CD4-positive, alpha-beta T cell treated with Interleukin-4 for 4 hours (primary cell): ENCODE data around the gene IQUB.
"Not testable (repeated sequence)": the region's sequence is repeated elsewhere in the genome, so short reads cannot be mapped to it uniquely, and the experiment has no call there.

Source experiments
- DNase-seq: peaks from one replicate; pipeline ENCODE4 v3.0.0-alpha.2; 2020

The IQUB gene

DNA sequence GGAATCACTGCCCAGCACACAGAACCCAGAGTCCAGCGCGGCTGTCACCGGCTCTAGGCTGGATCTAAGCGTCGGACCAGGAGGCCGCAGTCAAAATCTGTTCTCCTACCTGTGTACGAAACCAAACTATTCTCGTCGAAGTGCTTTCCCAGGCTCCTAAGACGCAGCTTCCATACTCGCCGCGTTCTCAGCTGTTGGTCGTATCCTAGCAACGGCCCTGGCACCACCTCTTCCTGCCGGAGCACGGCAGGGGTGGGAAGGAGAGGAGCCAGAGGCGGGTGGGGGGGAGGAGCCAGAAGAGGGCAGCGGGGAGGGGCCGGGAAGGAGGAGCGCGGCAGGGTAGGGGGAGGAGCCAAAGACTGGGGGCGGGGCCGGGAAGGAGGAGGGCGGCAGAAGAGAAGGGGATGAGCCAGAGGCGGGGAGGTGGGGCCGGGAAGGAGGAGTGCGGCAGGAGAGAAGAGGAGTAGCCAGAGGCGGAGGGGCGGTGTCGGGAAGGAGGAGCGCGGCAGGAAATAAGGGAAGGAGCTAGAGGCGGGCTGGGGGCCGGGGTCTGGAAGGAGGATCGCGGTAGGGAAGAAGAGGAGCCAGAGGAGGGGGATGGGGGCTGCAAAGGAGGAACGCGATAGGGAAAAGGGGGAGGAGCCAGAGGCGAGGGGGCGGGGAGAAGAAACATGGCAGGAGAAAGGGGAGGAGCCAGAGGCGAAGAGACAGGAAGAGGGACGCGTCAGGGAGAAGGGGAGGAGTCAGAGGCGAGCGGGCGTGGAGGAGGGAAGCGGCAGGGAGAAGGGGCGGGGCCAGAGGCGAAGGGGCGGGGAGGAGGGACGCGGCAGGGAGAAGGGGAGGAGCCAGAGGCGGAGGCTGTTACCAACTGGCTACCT is at the start of gene IQUB:
Gene IQUB, minus strand, starts transcription at position 213 of the 878 bp plus-strand sequence. CDS start 22,255 bp downstream, outside the sequence.
- DNase-seq = peak; percentile 93

DNA sequence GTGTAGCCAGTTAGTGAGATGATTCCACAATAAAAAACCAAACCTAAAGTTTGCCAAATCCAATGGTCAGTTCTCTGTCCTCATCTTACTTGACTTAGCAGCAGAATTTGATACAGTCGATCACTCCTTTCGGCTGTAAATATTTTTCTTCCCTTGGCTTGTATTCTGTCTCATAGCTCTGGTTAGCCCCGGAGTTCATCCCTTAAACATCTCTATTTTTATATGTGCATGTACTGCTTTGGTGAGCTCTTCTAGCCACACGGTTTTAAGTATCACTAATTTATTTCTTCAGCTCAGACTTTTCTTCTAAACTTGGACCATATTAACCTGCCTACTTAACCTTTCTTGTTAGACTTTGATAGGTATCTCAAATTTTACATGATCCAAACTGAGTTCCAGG is 49.4 kb upstream of the IQUB start:
- DNase-seq = no peak

DNA sequence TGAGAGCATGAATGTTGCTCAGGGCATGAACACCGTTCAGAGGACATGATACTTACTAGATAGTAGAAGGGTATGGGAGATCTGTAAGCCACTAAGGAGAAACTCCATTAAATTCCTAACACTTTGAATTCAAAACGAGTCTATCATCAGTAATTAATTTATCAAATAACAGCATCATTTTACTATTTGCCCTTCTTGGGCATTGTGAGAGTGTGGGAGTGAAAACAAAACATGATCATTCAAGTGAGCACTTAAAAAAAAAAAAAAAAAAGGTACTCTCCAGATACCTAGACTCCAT is 46.7 kb upstream of the IQUB start:
- DNase-seq = no peak

DNA sequence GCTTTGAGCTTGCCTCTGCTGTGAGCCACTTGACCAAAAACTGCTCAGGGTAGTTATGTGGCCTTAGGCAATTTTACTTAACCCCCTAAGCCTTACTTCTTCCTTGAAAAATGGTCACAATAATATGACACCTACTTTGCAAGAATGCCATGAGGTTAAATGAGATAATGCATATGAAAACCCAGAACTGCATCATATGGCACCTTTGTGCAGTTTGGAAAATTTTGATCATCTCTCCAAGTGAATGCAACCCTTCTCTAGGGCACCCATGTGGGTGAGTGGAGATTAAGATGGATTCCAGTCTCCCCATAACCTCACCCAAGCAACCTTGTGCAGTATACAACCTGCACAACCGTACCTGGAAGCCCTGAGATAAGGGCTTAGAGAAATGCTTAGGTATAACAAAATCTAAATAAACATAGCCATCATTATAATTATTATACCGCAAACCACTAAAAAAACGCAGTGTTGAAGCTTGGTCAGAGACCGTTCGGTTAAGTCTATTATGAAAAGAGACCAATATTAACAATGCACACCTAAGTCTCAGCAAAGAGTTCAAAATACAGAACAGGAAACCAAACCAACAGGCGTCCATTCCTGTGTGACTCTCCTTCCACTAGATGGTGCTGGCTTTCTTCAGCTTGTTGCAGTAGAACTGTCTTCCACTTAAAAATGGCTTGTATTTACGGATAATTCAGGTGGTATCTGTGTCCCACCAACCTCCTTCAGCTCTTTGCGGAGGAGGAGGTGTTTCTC is 46.2 kb upstream of the IQUB start:
- DNase-seq = no peak

DNA sequence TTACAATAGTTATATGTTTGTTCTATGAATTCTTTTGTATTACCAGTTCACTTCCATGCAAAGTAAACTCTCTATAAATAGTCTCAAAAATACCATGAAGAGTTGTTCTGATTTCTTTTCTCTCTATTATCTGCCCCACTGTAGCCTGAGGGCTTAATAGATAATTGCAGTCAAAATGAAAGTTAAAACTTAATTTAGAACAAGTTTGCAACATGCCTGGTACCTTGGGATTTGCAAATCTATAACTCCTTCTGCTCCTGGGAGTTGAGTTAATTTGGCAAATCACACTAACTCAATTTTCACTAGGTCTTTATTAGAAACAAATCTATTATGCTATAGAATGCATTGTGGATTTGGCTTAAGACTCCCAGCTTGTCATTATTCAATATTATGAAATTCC is 45.0 kb upstream of the IQUB start:
- DNase-seq = no peak

DNA sequence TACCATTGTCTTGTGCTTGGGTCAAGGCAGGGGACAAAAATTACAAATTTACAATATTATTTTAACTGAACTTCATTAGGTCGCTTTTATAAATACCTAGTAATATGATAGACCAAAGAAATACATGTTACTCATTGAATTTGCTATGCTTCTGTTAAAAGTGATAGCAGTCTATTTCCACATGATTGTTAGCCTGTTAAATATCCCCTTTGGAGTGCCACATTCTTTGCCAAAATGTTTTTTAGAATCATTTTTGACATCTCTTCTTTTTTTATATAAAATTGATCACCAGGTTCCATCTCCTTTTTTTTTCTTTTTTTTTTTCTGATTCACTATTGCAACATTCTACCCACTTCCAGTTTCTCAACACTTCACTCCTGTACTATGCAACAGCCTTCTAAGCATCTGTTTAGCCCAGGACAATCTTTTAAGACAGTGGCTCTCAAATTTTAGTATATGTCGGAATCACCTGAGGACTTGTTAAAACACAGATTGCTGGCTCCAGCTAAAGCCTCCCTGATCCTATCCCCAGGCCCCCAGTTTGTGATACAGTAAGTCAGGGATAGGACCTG is 39.6 kb upstream of the IQUB start:
- no peak for DNase-seq

DNA sequence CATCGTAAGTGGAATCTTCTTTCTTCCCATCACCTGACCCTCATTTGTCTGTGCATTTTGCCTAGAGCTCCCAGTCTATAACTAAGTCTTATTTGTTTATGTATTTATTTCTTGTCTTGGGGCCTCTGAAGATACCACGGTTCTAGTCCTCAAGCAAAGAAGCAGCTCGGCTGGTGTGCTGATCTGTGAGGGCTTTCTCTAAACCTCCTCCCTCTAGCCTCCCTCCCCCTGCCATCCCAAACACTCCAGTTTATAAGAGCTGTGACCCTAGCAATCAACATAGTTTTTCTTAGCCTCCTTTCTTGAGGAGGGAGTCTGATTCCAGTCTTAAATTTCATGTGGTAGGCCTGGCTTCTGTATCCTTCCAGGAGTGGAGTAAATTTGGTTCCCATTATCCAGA is 38.9 kb upstream of the IQUB start:
- DNase-seq = no peak

DNA sequence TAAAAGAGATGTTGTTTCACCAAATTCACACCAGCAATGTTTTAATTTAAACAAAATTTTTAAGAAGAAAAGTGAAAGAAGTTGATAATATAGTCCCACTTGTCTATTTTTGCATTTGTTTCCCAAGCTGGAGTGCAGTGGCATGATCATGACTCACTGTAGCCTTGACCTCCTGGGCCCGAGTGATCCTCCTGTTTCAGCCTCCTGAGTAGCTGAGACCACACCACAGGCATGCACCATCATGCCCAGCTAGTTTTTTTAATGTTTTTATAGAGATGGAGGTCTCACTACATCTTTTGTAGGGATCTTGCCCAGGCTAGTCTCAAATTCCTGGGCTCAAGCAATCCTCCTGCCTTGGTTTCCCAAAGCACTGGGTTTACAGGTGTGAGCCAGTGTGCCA is 37.3 kb upstream of the IQUB start:
- DNase-seq = no peak

DNA sequence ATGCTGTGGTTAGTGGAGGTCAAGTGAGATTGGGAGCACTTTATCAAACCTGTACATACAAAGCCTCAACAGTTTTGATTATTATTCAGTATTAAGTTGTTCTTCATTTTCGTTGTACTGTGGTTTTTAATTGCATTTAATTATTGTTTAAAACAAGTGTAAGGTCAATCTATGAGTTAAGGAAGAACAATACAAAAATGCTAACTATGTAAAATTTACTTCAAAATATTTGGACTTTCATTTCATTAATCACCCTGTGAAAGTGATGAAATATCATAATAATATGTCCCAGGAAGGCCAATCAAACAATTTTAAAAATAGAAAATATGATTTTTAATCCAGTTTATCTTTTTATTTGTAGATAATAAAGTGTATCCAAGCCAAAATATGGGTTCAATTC is 36.8 kb upstream of the IQUB start:
- no peak for DNase-seq

DNA sequence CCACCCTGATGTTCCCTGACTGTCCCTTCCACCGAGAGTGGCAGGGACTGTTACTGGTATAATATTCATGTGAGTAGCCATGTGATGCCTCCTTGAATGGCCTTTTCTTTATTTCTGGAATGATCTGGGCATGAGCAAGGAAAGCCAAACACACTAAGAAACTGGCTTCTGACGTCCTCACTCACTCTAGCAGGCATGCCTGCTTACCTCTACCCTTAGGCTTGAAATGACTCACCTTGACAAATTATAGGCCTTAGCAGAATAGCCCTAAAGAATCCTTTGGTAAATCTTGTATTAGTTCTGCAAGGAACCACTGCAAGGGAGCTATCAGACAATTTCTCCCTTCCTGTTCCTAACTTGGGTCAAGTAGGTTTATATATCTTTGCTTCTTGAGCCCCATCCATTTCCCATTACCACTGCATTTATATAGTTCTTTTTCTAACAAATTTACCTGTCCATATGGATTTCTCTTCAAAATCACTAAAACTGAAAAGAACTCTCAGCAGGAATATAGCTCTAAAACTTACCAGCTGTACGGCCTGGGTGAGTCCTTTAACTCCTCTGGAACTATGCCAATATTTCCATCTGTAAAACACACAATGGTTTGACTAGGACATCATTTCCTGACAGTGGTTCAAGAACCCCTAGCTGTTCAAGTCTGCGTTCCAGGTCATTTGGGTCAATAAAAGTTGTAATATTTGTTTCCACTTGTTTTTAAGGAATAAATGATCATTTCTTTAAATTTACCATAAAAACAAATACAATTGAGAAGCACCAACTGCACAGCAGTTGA is 36.2 kb upstream of the IQUB start:
- DNase-seq = no peak

DNA sequence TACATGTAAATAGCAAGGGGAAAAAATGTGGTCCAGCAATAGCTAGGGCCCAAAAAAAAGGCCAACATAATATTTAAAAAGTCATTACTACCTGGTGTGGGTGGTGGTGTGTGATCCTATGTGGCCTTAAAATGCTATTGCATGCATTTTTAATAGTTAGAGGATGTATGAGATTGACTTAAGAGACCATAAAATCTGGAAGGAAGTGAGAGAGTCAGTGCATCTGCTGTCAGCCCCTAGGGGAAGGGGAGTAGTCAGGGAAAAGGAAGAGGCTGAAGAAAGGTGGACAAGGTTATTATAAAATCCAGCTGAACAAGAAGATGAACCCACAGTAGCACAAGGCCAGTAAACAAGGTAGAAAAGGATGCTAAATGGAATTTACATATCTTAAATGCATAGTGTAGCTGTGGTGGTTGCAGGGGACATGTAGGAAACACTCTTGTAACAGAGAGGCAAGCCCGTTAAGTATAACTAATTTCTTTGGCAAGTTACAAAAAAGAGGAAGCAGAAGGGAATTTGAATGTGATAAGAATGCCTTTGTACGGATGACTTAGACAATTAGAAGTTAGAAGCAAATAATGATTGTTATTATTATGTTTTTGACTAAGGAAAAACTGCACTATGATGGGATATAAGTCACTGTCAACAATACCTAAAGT is 35.1 kb upstream of the IQUB start:
- no peak for DNase-seq

DNA sequence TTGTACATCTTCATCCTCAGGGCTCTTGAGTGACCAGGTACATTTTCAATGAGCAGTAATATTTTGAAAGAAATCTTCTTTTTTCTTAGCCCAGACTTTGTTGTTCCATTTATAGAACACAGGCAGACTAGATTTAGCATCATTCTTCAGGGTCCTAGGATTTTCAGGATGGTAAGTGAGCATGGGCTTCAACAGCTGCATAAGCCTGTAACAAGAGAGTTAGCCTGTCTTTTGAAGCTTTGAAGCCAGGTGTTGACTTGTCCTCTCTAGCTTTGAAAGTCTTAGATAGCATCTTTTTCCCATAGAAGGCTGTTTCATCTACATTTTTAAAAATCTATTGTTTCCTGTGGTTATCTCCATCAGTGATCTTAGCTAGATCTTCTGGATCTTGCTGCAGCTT is 27.7 kb upstream of the IQUB start:
- DNase-seq = no peak

DNA sequence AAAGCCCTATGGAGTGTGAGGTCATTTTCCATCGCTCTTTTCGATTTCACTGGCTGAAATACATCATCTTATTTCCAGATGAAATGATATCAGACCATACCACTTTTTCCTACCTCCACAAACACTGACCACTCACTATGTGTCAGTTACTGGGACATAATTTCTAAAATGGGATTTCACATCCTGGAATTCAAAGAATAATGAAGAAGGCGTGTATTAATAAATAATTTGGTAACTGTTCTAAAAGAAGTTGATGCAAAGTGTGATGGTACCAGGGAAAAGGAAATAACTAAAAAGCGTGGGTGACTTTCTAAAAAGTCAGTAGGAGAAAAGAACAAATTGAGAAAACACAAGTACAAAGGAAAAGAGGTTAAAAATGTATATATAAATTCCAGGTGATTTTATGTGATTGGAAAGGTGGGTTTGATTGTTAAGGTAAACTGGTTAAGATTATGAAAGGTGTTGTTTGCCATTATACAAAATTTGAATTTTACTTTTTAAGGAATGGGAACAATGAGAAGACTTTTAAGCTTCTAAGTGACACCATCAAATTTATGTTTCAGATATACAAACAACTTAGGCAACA is 24.0 kb upstream of the IQUB start:
- DNase-seq = no peak

DNA sequence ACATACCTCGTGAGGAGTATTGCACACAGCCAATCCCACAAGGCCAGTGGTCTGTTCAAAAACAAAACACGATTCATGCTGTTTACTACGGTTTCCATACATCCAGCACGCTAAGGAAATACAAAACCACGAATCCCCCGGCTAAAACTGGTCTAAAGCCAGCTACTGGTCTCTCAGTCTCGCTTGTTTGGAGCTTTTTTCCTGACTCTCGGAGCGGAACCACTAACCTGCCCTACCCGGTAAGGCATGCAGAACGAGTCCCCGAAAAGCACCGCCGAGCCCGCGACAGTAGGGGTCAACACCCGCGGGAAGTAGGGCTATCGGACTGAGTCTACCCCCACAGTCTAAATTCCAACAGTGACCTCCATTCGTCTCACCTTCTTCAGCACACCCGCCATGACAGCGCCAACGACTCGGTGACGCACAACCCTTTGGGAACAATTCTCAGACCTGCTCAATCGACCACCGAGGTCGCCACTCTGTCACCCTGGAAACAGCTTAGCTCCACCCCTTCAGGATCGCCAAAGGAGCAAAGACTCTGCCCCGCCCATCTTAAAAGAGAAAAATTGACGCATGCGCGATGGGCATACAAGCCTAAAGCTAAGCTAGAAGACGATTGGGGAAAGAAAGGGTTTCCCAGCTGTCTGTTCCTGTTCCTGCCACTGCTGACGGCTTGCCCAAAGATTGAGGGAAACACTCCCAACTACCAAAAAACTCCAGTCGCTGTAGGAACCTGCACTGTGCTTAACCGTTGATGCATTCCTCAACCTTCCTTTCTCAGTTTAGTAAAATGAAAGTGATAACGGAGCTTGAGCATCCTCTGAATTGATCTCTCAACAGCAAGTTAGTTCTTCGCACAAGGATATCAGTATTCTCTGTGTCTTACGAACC is 23.2 kb upstream of the IQUB start, which contains the start of gene NDUFA5:
Gene NDUFA5, minus strand, starts transcription at position 421 of the 891 bp plus-strand sequence. Its CDS starts 23 bp downstream, at position 398.
- peak; percentile 99 for DNase-seq

DNA sequence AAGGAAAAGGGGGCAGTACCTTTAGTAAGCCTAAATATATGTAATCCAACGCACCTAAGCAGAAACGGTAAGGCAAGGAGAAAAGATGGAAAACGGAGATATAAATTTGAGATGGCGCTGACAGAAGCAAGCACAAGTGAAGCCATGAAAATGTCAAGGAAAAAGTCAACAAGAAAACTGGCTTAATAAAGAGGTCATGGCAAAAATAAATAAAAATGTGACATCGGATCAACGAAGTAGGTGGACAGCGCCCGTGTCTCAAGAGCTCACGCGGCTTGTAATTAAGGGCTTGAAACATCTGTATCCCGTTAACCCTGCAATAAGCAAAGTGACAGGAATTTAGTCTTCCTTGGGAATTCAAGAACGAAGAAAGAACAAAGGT is 22.6 kb upstream of the IQUB start:
- no peak for DNase-seq

DNA sequence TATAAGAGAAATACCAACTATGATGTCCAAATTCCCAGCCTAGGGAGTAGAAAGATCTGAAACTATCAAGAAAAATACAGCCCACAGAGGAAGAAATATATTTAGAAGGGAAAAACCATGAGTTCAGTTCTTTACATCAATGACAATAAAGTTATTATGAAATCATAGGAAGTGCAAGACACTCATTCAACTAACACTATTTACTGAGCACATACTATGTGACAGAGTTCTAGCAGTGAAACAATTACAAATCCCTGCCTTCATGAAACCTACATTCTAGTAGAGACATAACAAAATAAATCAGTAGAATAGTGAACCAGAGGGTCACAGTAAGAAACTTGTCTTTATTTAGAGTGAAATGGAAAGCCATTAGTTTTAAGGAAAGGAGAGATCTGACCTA is 21.1 kb upstream of the IQUB start:
- DNase-seq = no peak

DNA sequence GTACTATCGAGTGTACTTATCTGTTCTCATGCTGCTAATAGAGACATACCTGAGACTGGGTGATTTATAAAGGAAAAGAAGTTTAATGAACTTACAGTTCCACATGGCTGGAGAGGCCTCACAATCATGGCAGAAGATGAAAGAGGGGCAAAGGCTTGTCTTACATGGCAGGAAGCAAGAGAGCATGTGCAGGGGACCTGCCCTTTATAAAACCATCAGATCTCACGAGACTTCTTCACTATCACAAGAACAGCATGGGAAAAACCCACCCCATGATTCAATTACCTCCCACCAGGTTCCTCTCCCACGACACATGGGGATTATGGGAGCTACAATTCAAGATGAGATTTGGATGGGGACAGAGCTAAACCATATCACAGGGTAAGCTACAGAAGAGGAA is 18.8 kb upstream of the IQUB start:
- no peak for DNase-seq

DNA sequence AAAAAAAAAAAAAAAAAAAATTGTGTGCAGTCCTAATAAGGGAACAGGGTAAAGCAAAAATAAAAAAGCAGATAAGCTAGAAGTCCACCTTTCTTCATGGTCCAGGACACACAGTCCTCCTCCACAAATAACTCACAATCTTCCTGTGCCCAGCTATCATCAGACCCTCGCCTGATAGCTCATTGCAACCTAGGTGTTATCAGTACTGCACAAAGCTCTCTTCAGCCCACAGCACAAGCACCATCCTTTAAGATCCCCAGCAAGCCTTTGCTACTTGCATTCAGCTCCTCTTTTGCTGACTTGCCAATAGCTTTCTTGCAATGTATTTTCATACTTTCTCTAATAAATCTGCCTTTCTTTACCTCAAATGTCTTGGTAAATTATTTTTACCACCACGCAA is 18.2 kb upstream of the IQUB start:
- no peak for DNase-seq

DNA sequence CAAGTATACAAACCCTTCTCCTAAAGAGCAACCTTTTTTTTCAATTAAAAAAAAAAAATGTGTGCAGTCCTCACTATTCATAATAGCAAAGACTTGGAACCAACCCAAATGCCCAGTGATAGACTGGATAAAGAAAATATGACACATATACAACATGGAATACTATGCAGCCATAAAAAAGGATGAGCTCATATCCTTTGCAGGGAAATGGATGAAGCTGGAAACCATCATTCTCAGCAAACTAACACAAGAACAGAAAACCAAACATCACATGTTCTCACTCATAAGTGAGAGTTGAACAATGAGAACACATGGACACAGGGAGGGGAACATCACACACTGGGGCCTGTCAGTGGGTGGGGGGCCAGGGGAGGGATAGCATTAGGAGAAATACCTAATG is 17.7 kb upstream of the IQUB start:
- not testable (repeated sequence) for DNase-seq

DNA sequence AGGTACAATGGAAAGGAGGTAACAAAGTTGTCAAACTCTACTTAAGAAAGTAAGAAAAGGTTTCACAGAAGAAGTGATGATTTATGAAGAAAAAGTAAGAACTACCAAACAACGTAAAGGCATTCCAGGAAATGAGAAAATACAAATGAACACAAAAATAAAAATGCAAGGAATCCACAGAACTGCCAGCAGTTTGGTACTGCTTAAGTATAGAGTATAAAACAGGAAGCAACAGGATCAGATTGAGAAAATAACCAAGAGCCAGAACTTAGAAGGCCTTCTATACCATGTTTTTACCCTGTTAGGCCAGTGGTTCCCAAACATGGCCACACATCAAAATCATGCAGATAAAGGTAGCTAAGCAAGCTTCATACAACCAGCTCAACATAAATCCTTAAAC is 14.0 kb upstream of the IQUB start:
- DNase-seq = no peak

DNA sequence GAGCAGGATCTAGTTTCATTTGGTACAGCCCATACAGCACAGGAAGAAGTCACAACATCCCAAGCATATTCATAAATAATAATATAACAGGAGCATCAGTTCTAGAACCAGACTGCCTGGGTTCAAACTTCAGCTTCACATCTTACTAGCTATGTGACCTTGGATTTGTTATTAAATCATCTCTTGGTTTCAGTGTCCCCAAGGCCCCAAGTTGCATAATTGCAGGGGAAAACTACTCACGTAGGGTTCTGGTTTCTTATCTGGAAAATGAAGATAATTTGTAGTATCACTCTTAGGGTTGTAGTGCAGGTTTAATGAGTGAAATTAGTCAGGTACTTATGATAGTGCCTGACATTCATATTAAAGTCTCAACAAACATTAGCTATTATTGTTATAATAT is 5.5 kb upstream of the IQUB start:
- DNase-seq = no peak
